Neuronal stem cell (in vitro differentiated cells): ENCODE measurements around the gene FBXL7.

ENCODE experiments used
- DNase-seq: peaks from one replicate; pipeline ENCODE4 v3.0.0-alpha.2; 2013; ENCODE audit warnings: low spot score
- H2AFZ ChIP-seq: one replicate; pipeline ENCODE4 v1.6.1; 2013; ENCODE audit warnings: mild to moderate bottlenecking, low read length, inconsistent platforms
- H2AK5ac ChIP-seq: 2 replicates; pipeline ENCODE4 v1.6.1; 2013; ENCODE audit warnings: low read depth, mild to moderate bottlenecking, inconsistent platforms, low read length, moderate library complexity, mixed read lengths
- H2BK120ac ChIP-seq: 2 replicates; pipeline ENCODE4 v1.6.1; 2013; ENCODE audit warnings: low read depth, mild to moderate bottlenecking, inconsistent platforms, low read length, moderate library complexity, mixed read lengths
- H2BK12ac ChIP-seq: one replicate; pipeline ENCODE4 v1.6.1; 2013; ENCODE audit warnings: low read length, inconsistent platforms
- H2BK15ac ChIP-seq: 2 replicates; pipeline ENCODE4 v1.6.1; 2013; ENCODE audit warnings: mild to moderate bottlenecking, low read length, inconsistent platforms, mixed read lengths
- H2BK5ac ChIP-seq: one replicate; pipeline ENCODE4 v1.6.1; 2013; ENCODE audit warnings: inconsistent platforms, mild to moderate bottlenecking, low read length, moderate library complexity
- H3K14ac ChIP-seq: one replicate; pipeline ENCODE4 v1.6.1; 2013; ENCODE audit warnings: low read length, inconsistent platforms
- H3K18ac ChIP-seq: 2 replicates; pipeline ENCODE4 v1.6.1; 2013; ENCODE audit warnings: low read length, inconsistent platforms
- H3K23ac ChIP-seq: 2 replicates; pipeline ENCODE4 v1.6.1; 2013; ENCODE audit warnings: low read depth, mild to moderate bottlenecking, mixed read lengths, low read length, inconsistent platforms; ENCODE audit not compliant: poor library complexity
- H3K27ac ChIP-seq: replicated peaks from 3 replicates; pipeline ENCODE4 v1.5.1; 2013; ENCODE audit warnings: low read length, inconsistent platforms
- H3K27me3 ChIP-seq, 3 experiments: 2 replicates each; pipeline ENCODE4 v1.6.1; 2013; ENCODE audit warnings: low read length in 3 of 3, mild to moderate bottlenecking in 2 of 3, inconsistent platforms in 1 of 3, low read depth in 1 of 3, mixed read lengths in 1 of 3, moderate library complexity in 1 of 3; ENCODE audit not compliant: control insufficient read depth in 3 of 3, insufficient read depth in 3 of 3
- H3K36me3 ChIP-seq, 2 donors: replicated peaks in 1 of 2; 2 replicates each; pipeline ENCODE4 v1.6.1; 2013; ENCODE audit warnings: low read length in 2 of 2; ENCODE audit not compliant: control insufficient read depth in 2 of 2, insufficient read depth in 2 of 2
- H3K4ac ChIP-seq: 2 replicates; pipeline ENCODE4 v1.6.1; 2013; ENCODE audit warnings: inconsistent platforms, mild to moderate bottlenecking, low read length, moderate library complexity
- H3K4me1 ChIP-seq, 2 donors: 1 replicate in 1 of 2; 2 replicates in 1 of 2; pipeline ENCODE4 v1.6.1; 2013; ENCODE audit warnings: low read length in 2 of 2, low read depth in 1 of 2; ENCODE audit not compliant: control insufficient read depth in 2 of 2, insufficient read depth in 1 of 2
- H3K4me2 ChIP-seq: one replicate; pipeline ENCODE4 v1.6.1; 2013; ENCODE audit warnings: mild to moderate bottlenecking, low read length, inconsistent platforms; ENCODE audit not compliant: insufficient read depth, poor library complexity, severe bottlenecking
- H3K4me3 ChIP-seq, 2 donors: 2 replicates each; pipeline ENCODE4 v1.5.1; 2013; ENCODE audit warnings: low read length in 2 of 2, mild to moderate bottlenecking in 2 of 2, inconsistent platforms in 1 of 2, moderate library complexity in 1 of 2
- H3K79me1 ChIP-seq: one replicate; pipeline ENCODE4 v1.6.1; 2013; ENCODE audit warnings: low read depth, mild to moderate bottlenecking, inconsistent platforms, low read length, moderate library complexity
- H3K9ac ChIP-seq: one replicate; pipeline ENCODE4 v1.6.1; 2013; ENCODE audit warnings: mild to moderate bottlenecking, low read depth, low read length, inconsistent platforms; ENCODE audit not compliant: poor library complexity
- H3K9me3 ChIP-seq, 2 donors: replicated peaks in 1 of 2; 2 replicates each; pipeline versions ENCODE3 to v1.6.1; 2013; ENCODE audit warnings: low read length in 2 of 2, mild to moderate bottlenecking in 2 of 2, inconsistent platforms in 1 of 2, low read depth in 1 of 2, mixed read lengths in 1 of 2, moderate library complexity in 1 of 2; ENCODE audit not compliant: control insufficient read depth in 2 of 2, insufficient read depth in 1 of 2
- H4K8ac ChIP-seq: one replicate; pipeline ENCODE4 v1.6.1; 2013; ENCODE audit warnings: low read depth, mild to moderate bottlenecking, inconsistent platforms, low read length, moderate library complexity
- H4K91ac ChIP-seq: one replicate; pipeline ENCODE4 v1.6.1; 2013; ENCODE audit warnings: low read length, low read depth, mild to moderate bottlenecking, inconsistent platforms; ENCODE audit not compliant: poor library complexity
- whole genome bisulfite sequencing, 2 donors: extraction: QIAGEN DNeasy Blood & Tissue Kit; methylation state at CpG; one replicate each; pipeline ENCODE4 v1.1.7; 2013; ENCODE audit warnings: missing lambda C conversion rate in 2 of 2, mixed read lengths in 1 of 2; ENCODE audit not compliant: insufficient read length in 2 of 2, insufficient replicate concordance in 1 of 2; ENCODE audit errors: extremely low coverage in 2 of 2; 5-methylcytosine and 5-hydroxymethylcytosine counted together

FBXL7 gene

GRCh38 chr5:15703901-15704300 lies 203.9 kb downstream of the FBXL7 start:
- H3K23ac ChIP-seq = no peak overlapping the region
- no peak overlapping the region for H3K9ac ChIP-seq
- H3K4me3 ChIP-seq = no peak overlapping the region
- DNase-seq = no peak
- H3K27me3 ChIP-seq = no peaks in the 10 kb centered on the region
- no peak overlapping the region for H3K14ac ChIP-seq
- H3K9me3 ChIP-seq = no peaks in the 10 kb centered on the region
- H2AK5ac ChIP-seq = no peak overlapping the region
- no peaks in the 10 kb centered on the region for H3K79me1 ChIP-seq
- no peak overlapping the region for H2BK120ac ChIP-seq
- H2AFZ ChIP-seq = no peak overlapping the region
- H3K4me1 ChIP-seq = peaks cover 2 to 9% of the 10 kb centered on the region in 2 donors
- no peak overlapping the region for H4K8ac ChIP-seq
- H3K4ac ChIP-seq = no peak overlapping the region
- no peak overlapping the region for H2BK5ac ChIP-seq
- H2BK15ac ChIP-seq = no peak overlapping the region
- no CpG with 5 or more reads among the region's 3 CpGs for WGBS, 2 donors
- no peak overlapping the region for H3K18ac ChIP-seq
- no peak overlapping the region for H2BK12ac ChIP-seq
- no peak overlapping the region for H4K91ac ChIP-seq
- no peak overlapping the region for H3K27ac ChIP-seq
- no peak overlapping the region for H3K4me2 ChIP-seq
- H3K36me3 ChIP-seq = no peaks in the 10 kb centered on the region

- Histone ChIP-seq H3K9me3 (no peaks in the 10 kb centered on the region), H3K4ac (no peak overlapping the region), H3K4me1 (peaks cover 2 to 9% of the 10 kb centered on the region in 2 donors), H4K91ac (no peak overlapping the region), H3K79me1 (no peaks in the 10 kb centered on the region), H2BK15ac (no peak overlapping the region), H2BK120ac (no peak overlapping the region), H3K23ac (no peak overlapping the region), H3K4me3 (no peak overlapping the region), H3K36me3 (no peaks in the 10 kb centered on the region), H3K27me3 (no peaks in the 10 kb centered on the region), H3K27ac (no peak overlapping the region), H3K18ac (no peak overlapping the region), H3K4me2 (no peak overlapping the region), H3K14ac (no peak overlapping the region), H2AK5ac (no peak overlapping the region), H4K8ac (no peak overlapping the region), H3K9ac (no peak overlapping the region), H2BK12ac (no peak overlapping the region), H2AFZ (no peak overlapping the region), H2BK5ac (no peak overlapping the region)
- DNase-seq = no peak
These were observed 204.5 kb downstream of the FBXL7 start for GRCh38 chr5:15704397-15704947.

GRCh38 chr5:15707631-15708030 lies 207.7 kb downstream of the FBXL7 start:
- H3K4me2 ChIP-seq = no peak overlapping the region
- no peak overlapping the region for H3K27ac ChIP-seq
- H3K18ac ChIP-seq = no peak overlapping the region
- no CpG with 5 or more reads among the region's 2 CpGs for WGBS, 2 donors
- no peak for DNase-seq
- no peak overlapping the region for H2AFZ ChIP-seq
- H3K14ac ChIP-seq = no peak overlapping the region
- H3K9ac ChIP-seq = no peak overlapping the region
- H3K23ac ChIP-seq = no peak overlapping the region
- no peak overlapping the region for H2BK15ac ChIP-seq
- no peaks in the 10 kb centered on the region for H3K36me3 ChIP-seq
- H2AK5ac ChIP-seq = no peak overlapping the region
- H2BK5ac ChIP-seq = no peak overlapping the region
- no peak overlapping the region for H4K91ac ChIP-seq
- H3K9me3 ChIP-seq = no peaks in the 10 kb centered on the region
- H3K4me1 ChIP-seq = peaks cover 2 to 9% of the 10 kb centered on the region in 2 donors
- H3K4ac ChIP-seq = no peak overlapping the region
- H2BK12ac ChIP-seq = no peak overlapping the region
- H2BK120ac ChIP-seq = no peak overlapping the region
- H3K27me3 ChIP-seq = no peaks in the 10 kb centered on the region
- H3K4me3 ChIP-seq = no peak overlapping the region
- no peaks in the 10 kb centered on the region for H3K79me1 ChIP-seq
- H4K8ac ChIP-seq = no peak overlapping the region

- Histone ChIP-seq H3K14ac (no peak overlapping the region), H3K4me1 (no peaks in the 10 kb centered on the region), H3K79me1 (no peaks in the 10 kb centered on the region)
These were observed 211.9 kb downstream of the FBXL7 start for GRCh38 chr5:15711892-15712291.

More at GRCh38 chr5:15711892-15712291, 211.9 kb downstream of the FBXL7 start:
- H3K9ac ChIP-seq = no peak overlapping the region
- H2AFZ ChIP-seq = no peak overlapping the region
- no peak overlapping the region for H3K18ac ChIP-seq
- WGBS, 2 donors = no CpG with 5 or more reads among the region's 2 CpGs
- H3K9me3 ChIP-seq = no peaks in the 10 kb centered on the region
- no peak overlapping the region for H3K27ac ChIP-seq
- H3K36me3 ChIP-seq = no peaks in the 10 kb centered on the region
- no peaks in the 10 kb centered on the region for H3K27me3 ChIP-seq
- no peak for DNase-seq
- H3K23ac ChIP-seq = no peak overlapping the region
- no peak overlapping the region for H4K8ac ChIP-seq
- H3K4me3 ChIP-seq = no peak overlapping the region
- H2BK5ac ChIP-seq = no peak overlapping the region
- H2BK15ac ChIP-seq = no peak overlapping the region
- no peak overlapping the region for H2AK5ac ChIP-seq
- H4K91ac ChIP-seq = no peak overlapping the region
- no peak overlapping the region for H2BK120ac ChIP-seq
- no peak overlapping the region for H3K4ac ChIP-seq
- no peak overlapping the region for H2BK12ac ChIP-seq
- no peak overlapping the region for H3K4me2 ChIP-seq
